IPS-18c (cell line): ENCODE results near the gene SYNE2.
"Not testable (repeated sequence)": the region's sequence is repeated elsewhere in the genome, so short reads cannot be mapped to it uniquely, and the experiment has no call there.

Experiments used
- H3K4me3 ChIP-seq: 2 replicates; pipeline ENCODE4 v1.7.0; 2013; ENCODE audit warnings: low read depth, mild to moderate bottlenecking, low read length, moderate library complexity; ENCODE audit not compliant: insufficient read depth
- H3K9me3 ChIP-seq: one replicate; pipeline ENCODE4 v1.6.1; 2013; ENCODE audit warnings: mild to moderate bottlenecking, low read length, moderate library complexity; ENCODE audit not compliant: control insufficient read depth, insufficient read depth

Gene SYNE2

GRCh38 chr14:63864775-63865174 lies 12.0 kb downstream of the SYNE2 start:
- not testable (repeated sequence) for H3K4me3 ChIP-seq, H3K9me3 ChIP-seq

GRCh38 chr14:63867933-63868921 lies 15.4 kb downstream of the SYNE2 start:
- Histone ChIP-seq H3K4me3 (no peak overlapping the region), H3K9me3 (no peaks in the 10 kb centered on the region)

GRCh38 chr14:63869940-63870752 lies 17.3 kb downstream of the SYNE2 start:
- H3K4me3 ChIP-seq: not testable (repeated sequence)

GRCh38 chr14:63870753-63871037 lies 17.9 kb downstream of the SYNE2 start:
- not testable (repeated sequence) for H3K9me3 ChIP-seq, H3K4me3 ChIP-seq

More at GRCh38 chr14:63869940-63870752, 17.3 kb downstream of the SYNE2 start:
- not testable (repeated sequence) for H3K9me3 ChIP-seq

GRCh38 chr14:63874223-63874622 lies 21.4 kb downstream of the SYNE2 start:
- no peaks in the 10 kb centered on the region for H3K9me3 ChIP-seq

GRCh38 chr14:63875311-63875710 lies 22.5 kb downstream of the SYNE2 start:
- Histone ChIP-seq H3K9me3 (no peaks in the 10 kb centered on the region), H3K4me3 (no peak overlapping the region)

More at GRCh38 chr14:63874223-63874622, 21.4 kb downstream of the SYNE2 start:
- H3K4me3 ChIP-seq: no peak overlapping the region

- Histone ChIP-seq H3K9me3 (no peaks in the 10 kb centered on the region), H3K4me3 (no peak overlapping the region)
Observed at GRCh38 chr14:63877550-63877939, 24.7 kb downstream of the SYNE2 start.

GRCh38 chr14:63878052-63878451 lies 25.2 kb downstream of the SYNE2 start:
- Histone ChIP-seq H3K9me3 (no peaks in the 10 kb centered on the region), H3K4me3 (no peak overlapping the region)

GRCh38 chr14:63878792-63879191 lies 26.0 kb downstream of the SYNE2 start:
- H3K4me3 ChIP-seq: no peak overlapping the region

GRCh38 chr14:63881926-63882325 lies 29.1 kb downstream of the SYNE2 start:
- H3K9me3 ChIP-seq: no peaks in the 10 kb centered on the region
- no peak overlapping the region for H3K4me3 ChIP-seq

More at GRCh38 chr14:63878792-63879191, 26.0 kb downstream of the SYNE2 start:
- H3K9me3 ChIP-seq: no peaks in the 10 kb centered on the region

GRCh38 chr14:63887899-63888298 lies 35.1 kb downstream of the SYNE2 start:
- Histone ChIP-seq H3K4me3 (no peak overlapping the region), H3K9me3 (no peaks in the 10 kb centered on the region)

- H3K4me3 ChIP-seq: no peak overlapping the region
- H3K9me3 ChIP-seq: no peaks in the 10 kb centered on the region
Observed at GRCh38 chr14:63890553-63890952, 37.7 kb downstream of the SYNE2 start.

- Histone ChIP-seq H3K4me3 (no peak overlapping the region), H3K9me3 (no peaks in the 10 kb centered on the region)
Observed at GRCh38 chr14:63891148-63891975, 38.6 kb downstream of the SYNE2 start.

- no peaks in the 10 kb centered on the region for H3K9me3 ChIP-seq
- no peak overlapping the region for H3K4me3 ChIP-seq
Observed at GRCh38 chr14:63892265-63892664, 39.5 kb downstream of the SYNE2 start.

GRCh38 chr14:63893701-63894458 lies 41.1 kb downstream of the SYNE2 start:
- Histone ChIP-seq H3K9me3 (no peaks in the 10 kb centered on the region), H3K4me3 (no peak overlapping the region)

- Histone ChIP-seq H3K4me3 (no peak overlapping the region), H3K9me3 (no peaks in the 10 kb centered on the region)
Observed at GRCh38 chr14:63895510-63895909, 42.7 kb downstream of the SYNE2 start.
